Peyer's patch (tissue), 4 donors: ENCODE data around the gene FNBP1L. TPM values are rescaled to one million over a fixed set of nuclear protein-coding genes. Genes with fewer than 3 reads are reported as not detected.

ENCODE experiments used
- DNase-seq, 3 donors: peaks; one replicate each; pipeline ENCODE4 v3.0.0-alpha.2; 2017 to 2019
- H3K27ac ChIP-seq, 4 donors: fragments of 200-600 bp; sonication (generic); one replicate each; pipeline ENCODE4 v1.5.1; 2016 to 2019
- H3K27me3 ChIP-seq, 2 donors: fragments of 200-600 bp; sonication (generic); one replicate each; pipeline ENCODE4 v1.5.1; 2019
- H3K36me3 ChIP-seq, 3 donors: fragments of 200-600 bp; sonication (generic); one replicate each; pipeline ENCODE4 v1.5.1; 2016 to 2019
- H3K4me1 ChIP-seq, 4 donors: fragments of 200-600 bp; sonication (generic); one replicate each; pipeline ENCODE4 v1.5.1; 2016 to 2019
- H3K4me3 ChIP-seq, 4 donors: fragments of 200-600 bp; sonication (generic); 1 replicate in 3 of 4; 2 replicates in 1 of 4; pipeline ENCODE4 v1.5.1; 2016 to 2019; ENCODE audit warnings: mild to moderate bottlenecking in 1 of 4
- H3K9me3 ChIP-seq, 4 donors: fragments of 200-600 bp; sonication (generic); one replicate each; pipeline ENCODE4 v1.5.1; 2016 to 2019; ENCODE audit warnings: mild to moderate bottlenecking in 1 of 4
- POLR2A ChIP-seq, 2 donors: fragments of 450-650 bp; IDR thresholded peaks; one replicate each; pipeline ENCODE4 v1.5.1; 2017; ENCODE audit warnings: antibody characterized with exemption in 2 of 2, mild to moderate bottlenecking in 2 of 2, moderate library complexity in 2 of 2
- total RNA-seq, 4 donors: library from RNA; depleted of rRNA; stranded (reverse); fragments of >200 nt; gene quantifications; one replicate each; pipeline ENCODE4 v1.1.0, GENCODE V29; 2016
- TF ChIP-seq, protein P1 (sequence below), 6 experiments: fragments of 450-650 bp in 4 of 6; fragments of 200-600 bp in 2 of 6; sonication (generic) in 1 of 6; IDR thresholded peaks; one replicate each; pipeline ENCODE4 v1.5.1; 2017 to 2019; ENCODE audit warnings: antibody characterized with exemption in 6 of 6, mild to moderate bottlenecking in 3 of 6, moderate library complexity in 1 of 6

FNBP1L gene
- total RNA-seq, 4 donors from 2014 or later, result 38.8 to 63.7 (median 55.2) TPM

DNA sequence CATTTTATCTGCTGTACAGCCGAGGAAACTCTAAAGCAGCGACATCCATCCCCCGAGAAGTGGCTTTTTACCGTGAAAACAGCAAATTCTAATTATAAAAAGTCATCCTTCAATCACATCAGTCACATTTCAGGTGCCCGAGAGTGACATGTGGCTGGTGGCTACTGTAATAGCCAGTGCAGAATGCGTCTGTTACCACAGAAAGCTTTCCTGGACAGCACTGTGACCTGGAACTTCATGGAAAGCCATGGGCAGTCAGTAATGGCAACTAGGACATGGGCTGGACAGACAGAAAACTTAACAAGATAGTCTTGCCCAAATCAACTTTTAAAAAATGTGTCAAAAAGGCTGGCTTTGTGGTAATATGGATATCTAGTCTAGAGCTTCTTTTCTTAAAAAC is 127.1 kb downstream of the FNBP1L start:
- no peak for TF ChIP-seq POLR2A (IDR thresholded peaks at IDR 0.05)
- TF ChIP-seq, protein P1, sequence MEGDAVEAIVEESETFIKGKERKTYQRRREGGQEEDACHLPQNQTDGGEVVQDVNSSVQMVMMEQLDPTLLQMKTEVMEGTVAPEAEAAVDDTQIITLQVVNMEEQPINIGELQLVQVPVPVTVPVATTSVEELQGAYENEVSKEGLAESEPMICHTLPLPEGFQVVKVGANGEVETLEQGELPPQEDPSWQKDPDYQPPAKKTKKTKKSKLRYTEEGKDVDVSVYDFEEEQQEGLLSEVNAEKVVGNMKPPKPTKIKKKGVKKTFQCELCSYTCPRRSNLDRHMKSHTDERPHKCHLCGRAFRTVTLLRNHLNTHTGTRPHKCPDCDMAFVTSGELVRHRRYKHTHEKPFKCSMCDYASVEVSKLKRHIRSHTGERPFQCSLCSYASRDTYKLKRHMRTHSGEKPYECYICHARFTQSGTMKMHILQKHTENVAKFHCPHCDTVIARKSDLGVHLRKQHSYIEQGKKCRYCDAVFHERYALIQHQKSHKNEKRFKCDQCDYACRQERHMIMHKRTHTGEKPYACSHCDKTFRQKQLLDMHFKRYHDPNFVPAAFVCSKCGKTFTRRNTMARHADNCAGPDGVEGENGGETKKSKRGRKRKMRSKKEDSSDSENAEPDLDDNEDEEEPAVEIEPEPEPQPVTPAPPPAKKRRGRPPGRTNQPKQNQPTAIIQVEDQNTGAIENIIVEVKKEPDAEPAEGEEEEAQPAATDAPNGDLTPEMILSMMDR (IDR thresholded peaks at IDR 0.05), result no peak
- Histone ChIP-seq H3K27me3 (no peaks in the 10 kb centered on the region), H3K27ac (no peak overlapping the region), H3K9me3 (no peaks in the 10 kb centered on the region), H3K4me3 (no peak overlapping the region), H3K4me1 (peaks cover 0 to 14% (median 0%) of the 10 kb centered on the region in 4 donors), H3K36me3 (peaks cover 0 to 57% (median 0%) of the 10 kb centered on the region in 3 donors)
- DNase-seq, result no peak

GRCh38 chr1:93575621-93576284 is 127.8 kb downstream of the FNBP1L start:
- TF ChIP-seq, protein P1 (IDR thresholded peaks at IDR 0.05), result no peak
- no peak for TF ChIP-seq POLR2A (IDR thresholded peaks at IDR 0.05)
- Histone ChIP-seq H3K27ac (no peak overlapping the region), H3K36me3 (peaks cover 0 to 51% (median 0%) of the 10 kb centered on the region in 3 donors), H3K4me3 (no peak overlapping the region), H3K4me1 (peaks cover 0 to 20% (median 0%) of the 10 kb centered on the region in 4 donors), H3K27me3 (no peaks in the 10 kb centered on the region), H3K9me3 (no peaks in the 10 kb centered on the region)
- no peak for DNase-seq

DNA sequence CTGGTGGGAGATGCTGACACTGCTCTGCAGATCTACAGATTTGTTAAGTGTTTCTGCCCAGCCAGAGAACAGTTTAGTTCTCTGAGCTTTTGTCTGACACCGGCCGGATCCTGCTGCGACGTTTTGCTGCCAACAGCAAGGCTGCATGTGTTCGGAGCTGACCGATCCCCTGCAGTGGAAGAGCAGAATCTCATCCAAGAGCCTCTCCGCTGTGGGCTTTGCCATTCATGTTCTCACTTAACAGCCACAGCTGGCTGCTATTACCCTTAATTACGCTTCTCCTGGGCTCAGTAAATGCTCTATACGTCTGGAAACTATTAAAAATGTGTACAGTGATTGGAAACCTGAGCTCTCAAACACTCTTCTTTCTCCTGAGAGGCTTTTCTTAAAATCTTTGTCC is 128.4 kb downstream of the FNBP1L start:
- no peak for DNase-seq
- Histone ChIP-seq H3K27ac (no peak overlapping the region), H3K9me3 (no peaks in the 10 kb centered on the region), H3K4me1 (peaks cover 0 to 21% (median 0%) of the 10 kb centered on the region in 4 donors), H3K36me3 (peaks cover 0 to 45% (median 0%) of the 10 kb centered on the region in 3 donors), H3K27me3 (no peaks in the 10 kb centered on the region), H3K4me3 (no peak overlapping the region)
- TF ChIP-seq, protein P1 (IDR thresholded peaks at IDR 0.05), result no peak
- no peak for TF ChIP-seq POLR2A (IDR thresholded peaks at IDR 0.05)

DNA sequence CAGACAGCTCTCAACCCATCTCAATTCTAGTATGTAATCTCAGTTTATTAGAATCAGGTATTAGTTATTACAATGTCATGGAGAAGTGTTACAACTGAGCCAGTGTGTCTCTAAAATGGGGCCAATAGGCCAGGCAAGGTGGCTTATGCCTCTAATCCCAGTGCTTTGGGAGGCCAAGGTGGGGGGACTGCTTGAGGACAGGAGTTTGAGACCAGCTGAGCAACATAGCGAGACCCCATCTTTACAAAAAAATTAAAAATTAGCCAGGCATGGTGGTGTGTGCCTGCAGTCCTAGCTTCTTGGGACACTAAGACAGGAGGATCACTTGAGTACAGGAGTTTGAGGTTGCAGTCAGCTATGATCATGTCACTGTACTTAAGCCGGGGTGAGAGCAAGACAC is 128.8 kb downstream of the FNBP1L start:
- Histone ChIP-seq H3K4me3 (no peak overlapping the region), H3K27ac (no peak overlapping the region), H3K36me3 (peaks cover 0 to 41% (median 0%) of the 10 kb centered on the region in 3 donors), H3K27me3 (no peaks in the 10 kb centered on the region), H3K4me1 (peaks cover 0 to 21% (median 0%) of the 10 kb centered on the region in 4 donors), H3K9me3 (no peaks in the 10 kb centered on the region)
- DNase-seq, result no peak
- TF ChIP-seq, protein P1 (IDR thresholded peaks at IDR 0.05), result no peak
- TF ChIP-seq POLR2A (IDR thresholded peaks at IDR 0.05), result no peak

- peaks cover 0 to 37% (median 0%) of the 10 kb centered on the region in 3 donors for H3K36me3 ChIP-seq
- H3K9me3 ChIP-seq, result no peaks in the 10 kb centered on the region
- TF ChIP-seq, protein P1 (IDR thresholded peaks at IDR 0.05), result no peak
- TF ChIP-seq POLR2A (IDR thresholded peaks at IDR 0.05), result no peak
- peaks cover 0 to 21% (median 0%) of the 10 kb centered on the region in 4 donors for H3K4me1 ChIP-seq
- no peak for DNase-seq
- H3K27me3 ChIP-seq, result no peaks in the 10 kb centered on the region
- no peak overlapping the region for H3K27ac ChIP-seq
- no peak overlapping the region for H3K4me3 ChIP-seq
Measured at GRCh38 chr1:93577536-93578432, 129.9 kb downstream of the FNBP1L start.
